Caki2 (cell line): ENCODE measurements around the gene TBC1D32. TPM values are rescaled to one million over a fixed set of nuclear protein-coding genes. Genes with fewer than 3 reads are reported as not detected.
"Not testable (repeated sequence)": the region's sequence is repeated elsewhere in the genome, so short reads cannot be mapped to it uniquely, and the experiment has no call there.

ENCODE experiments used
- DNase-seq: peaks from one replicate; pipeline ENCODE4 v3.0.0-alpha.2; 2015; ENCODE audit warnings: low read depth
- in situ Hi-C: cut with HindIII; loops from 2 replicates; pipeline ENCODE4 v1.10.0; 2016; ENCODE audit warnings: low sequenced_read_pairs, low pct_unique_long_range_greater_than_20kb, mixed read lengths
- total RNA-seq: library from RNA; depleted of rRNA; stranded (reverse); fragments of >200 nt; shearing (Covaris generic); gene quantifications from 2 replicates; pipeline ENCODE4 v1.2.3, GENCODE V29; 2014; ENCODE audit warnings: low replicate concordance

TBC1D32 gene
- total RNA-seq, 1 experiment from 2014 or later: 3.8 TPM

DNA sequence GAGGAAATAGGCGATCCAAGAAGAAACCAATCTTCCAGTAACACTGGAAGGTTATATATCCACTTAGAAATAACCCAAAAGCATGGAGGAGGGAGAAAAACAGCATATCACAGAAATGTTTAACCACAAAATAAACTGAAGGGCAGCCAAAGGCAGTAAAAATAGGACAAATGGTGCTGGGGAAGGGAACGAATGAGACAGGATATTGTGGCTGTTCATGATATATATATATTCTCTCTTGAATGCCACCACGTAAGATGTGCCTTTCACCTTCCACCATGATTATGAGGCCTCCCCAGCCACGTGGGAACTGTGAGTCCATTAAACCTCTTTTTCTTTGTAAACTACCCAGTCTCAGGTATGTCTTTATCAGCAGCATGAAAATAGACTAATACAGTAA lies 162.4 kb downstream of the TBC1D32 start:
- in situ Hi-C loops: no loop called here

GRCh38 chr6:121161886-121162285 lies 172.4 kb downstream of the TBC1D32 start:
- in situ Hi-C loops: no loop called here
- no peak for DNase-seq

More for the DNA sequence above, 162.4 kb downstream of the TBC1D32 start:
- DNase-seq: no peak

DNA sequence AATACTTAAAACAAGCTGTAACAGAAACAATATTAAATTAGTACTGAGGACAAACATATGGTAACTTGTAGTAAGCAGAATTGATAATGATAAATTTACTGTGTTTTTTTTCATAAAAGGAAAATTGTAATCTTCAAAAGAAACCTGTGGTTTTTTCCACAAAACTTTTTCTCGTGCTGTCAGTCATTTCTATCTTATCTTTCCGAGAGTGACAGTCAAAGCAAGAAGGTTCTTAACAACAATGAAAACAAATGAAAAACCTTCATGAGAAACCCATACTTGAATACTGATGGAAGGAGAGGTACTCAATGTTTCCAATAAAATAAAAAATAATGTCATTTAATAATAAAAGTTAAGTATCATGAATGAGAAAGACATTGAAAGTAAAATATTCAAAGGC lies 174.0 kb downstream of the TBC1D32 start:
- no peak for DNase-seq
- in situ Hi-C loops: no loop called here

- in situ Hi-C loops: no loop called here
Measured at GRCh38 chr6:121158891-121159290, 175.4 kb downstream of the TBC1D32 start.

DNA sequence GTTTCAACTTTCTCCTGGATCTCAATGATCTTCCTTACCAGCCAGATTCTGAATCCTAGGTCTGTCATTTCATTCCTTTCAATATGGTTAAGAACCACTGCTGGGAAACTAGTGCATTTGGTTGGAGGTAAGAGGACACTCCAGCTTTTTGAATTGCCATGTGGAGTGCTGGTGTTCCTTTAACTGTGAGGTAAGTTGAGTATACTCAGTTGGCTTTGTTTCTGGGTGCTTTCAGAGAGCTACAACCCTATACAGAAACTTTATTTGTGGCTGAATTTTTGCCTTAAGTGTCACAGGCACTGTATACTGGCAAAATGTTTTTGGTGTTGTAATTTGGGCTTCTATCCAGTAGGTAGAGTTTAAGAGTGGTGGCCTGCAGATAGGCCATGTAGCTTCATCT lies 175.8 kb downstream of the TBC1D32 start:
- in situ Hi-C loops: no loop called here

More at GRCh38 chr6:121158891-121159290, 175.4 kb downstream of the TBC1D32 start:
- DNase-seq: no peak

GRCh38 chr6:121157906-121158305 lies 176.4 kb downstream of the TBC1D32 start:
- DNase-seq: no peak
- in situ Hi-C loops: no loop called here

More for the DNA sequence above, 175.8 kb downstream of the TBC1D32 start:
- DNase-seq: no peak

DNA sequence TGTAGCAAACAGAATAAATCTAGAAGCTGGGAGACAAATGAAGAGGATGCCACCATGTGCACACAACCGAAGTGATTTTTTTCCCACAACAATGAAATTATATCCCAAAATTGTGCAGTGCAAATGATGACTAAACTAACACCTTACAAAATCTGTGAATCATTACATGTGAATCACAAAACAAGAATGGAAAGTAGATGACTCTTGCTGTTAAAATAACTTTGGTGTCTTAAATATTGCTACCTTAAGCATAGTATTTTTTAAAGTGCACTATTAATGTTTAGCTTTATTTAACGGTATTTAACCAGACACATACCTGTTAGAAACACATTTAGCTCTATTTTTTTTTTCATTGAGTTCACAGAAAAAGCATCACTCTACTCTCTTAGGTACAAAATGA lies 190.8 kb downstream of the TBC1D32 start:
- in situ Hi-C loops: no loop called here
- peak; percentile 17 for DNase-seq

- in situ Hi-C loops: no loop called here
Measured at GRCh38 chr6:121142093-121142492, 192.2 kb downstream of the TBC1D32 start.

GRCh38 chr6:121135425-121135824 lies 198.9 kb downstream of the TBC1D32 start:
- DNase-seq: no peak
- in situ Hi-C loops: no loop called here

More at GRCh38 chr6:121142093-121142492, 192.2 kb downstream of the TBC1D32 start:
- DNase-seq: peak; percentile 8

- DNase-seq: no peak
- in situ Hi-C loops: no loop called here
Measured at GRCh38 chr6:121134922-121135321, 199.4 kb downstream of the TBC1D32 start.

DNA sequence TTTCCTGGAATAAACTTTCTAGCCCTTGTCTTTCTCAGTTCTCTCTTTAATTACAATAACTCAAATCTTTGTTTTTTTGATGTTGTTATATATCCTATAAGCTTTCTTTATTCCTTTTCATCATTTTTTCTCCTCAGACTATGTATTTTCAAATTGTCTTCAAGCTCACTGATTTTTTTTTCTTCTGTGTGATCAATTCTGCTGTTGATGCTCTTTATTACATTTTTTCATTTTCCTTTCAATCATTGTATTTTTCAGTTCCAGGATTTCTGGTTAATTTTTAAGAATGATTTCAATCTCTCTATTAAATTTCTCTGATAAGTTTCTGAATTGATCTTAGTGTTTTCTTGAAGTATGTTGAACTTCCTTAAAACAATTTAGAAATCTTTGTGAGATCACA lies 209.7 kb downstream of the TBC1D32 start:
- DNase-seq: no peak
- in situ Hi-C loops: no loop called here

DNA sequence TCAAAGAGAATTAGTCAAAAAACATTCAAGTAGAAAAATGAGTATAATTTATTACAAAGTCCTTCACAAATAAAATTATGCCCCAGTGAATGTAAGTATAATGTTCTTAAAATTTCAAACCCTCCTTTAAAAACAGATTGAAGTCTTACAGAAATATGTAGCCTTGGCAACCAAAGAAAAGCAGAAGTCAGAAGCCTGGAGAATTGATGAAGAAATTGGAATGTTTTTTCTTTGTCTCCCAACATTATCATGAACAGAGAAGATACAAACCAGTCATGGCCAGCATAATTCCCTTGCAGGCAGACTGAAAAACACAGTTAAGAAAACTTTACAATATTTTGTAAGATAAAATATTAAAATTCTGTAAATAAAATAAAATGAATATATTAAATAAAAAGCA lies 221.9 kb downstream of the TBC1D32 start:
- in situ Hi-C loops: no loop called here
- DNase-seq: no peak

GRCh38 chr6:121110733-121111132 lies 223.5 kb downstream of the TBC1D32 start:
- in situ Hi-C loops: no loop called here
- DNase-seq: no peak

DNA sequence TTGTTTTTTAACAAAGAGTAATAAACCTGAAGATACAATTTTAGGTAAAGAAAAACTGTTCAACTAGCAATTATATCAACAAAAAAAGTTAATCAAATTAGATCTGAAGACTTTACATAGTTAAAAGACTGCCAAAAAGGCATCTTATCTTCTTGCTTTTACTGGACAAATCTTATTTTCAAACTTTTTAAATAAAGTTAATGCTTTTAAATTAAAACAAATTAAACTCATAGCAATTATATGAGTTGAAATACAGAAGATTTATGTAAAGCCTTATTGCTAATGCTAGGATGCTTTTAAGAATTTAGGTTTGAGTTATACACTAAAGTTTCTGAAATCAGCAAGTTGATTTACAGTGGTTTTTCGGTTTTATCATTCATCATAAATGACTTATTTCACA lies 227.3 kb downstream of the TBC1D32 start:
- no peak for DNase-seq
- in situ Hi-C loops: no loop called here

DNA sequence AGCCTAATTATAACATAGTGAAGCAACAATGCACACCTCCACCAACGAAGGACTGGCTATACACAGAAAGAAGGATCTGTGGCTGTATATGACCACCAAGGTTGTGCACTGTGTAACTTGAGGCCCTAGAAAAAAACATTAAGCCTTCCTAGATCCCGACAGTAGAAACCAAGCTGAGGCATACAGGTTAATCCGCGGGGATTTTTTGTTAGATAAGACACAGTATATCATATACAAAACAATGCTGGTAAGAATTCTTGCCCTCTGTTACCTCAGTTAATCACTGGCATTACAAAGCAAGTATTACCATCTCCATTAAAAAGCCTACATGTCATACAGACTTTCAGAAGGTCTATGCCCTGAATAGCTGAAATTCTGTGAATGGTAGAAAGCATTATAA lies 228.8 kb downstream of the TBC1D32 start:
- in situ Hi-C loops: no loop called here
- DNase-seq: no peak

- in situ Hi-C loops: no loop called here
- DNase-seq: no peak
Measured at GRCh38 chr6:121093928-121094327, 240.4 kb downstream of the TBC1D32 start.

DNA sequence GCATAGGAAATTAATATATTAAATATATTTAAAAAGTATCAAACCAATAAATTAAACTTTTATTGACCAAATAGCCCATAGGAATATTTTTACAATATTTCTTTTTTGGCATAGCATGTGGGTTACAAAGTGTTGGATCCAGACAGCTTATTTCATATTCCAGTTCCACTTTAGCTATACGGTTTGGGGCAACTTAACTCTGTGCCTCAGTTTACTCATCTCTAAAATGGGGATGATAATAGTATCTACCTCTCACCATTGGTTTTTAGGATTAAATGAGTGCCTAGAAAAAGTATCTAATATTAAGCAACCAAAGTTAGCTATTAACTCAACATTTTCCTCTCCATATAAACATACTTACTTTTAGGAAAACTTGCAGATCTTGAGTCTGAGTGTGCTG lies 243.8 kb downstream of the TBC1D32 start:
- in situ Hi-C loops: no loop called here
- DNase-seq: no peak

- DNase-seq: no peak
- in situ Hi-C loops: no loop called here
Measured at GRCh38 chr6:121086876-121087275, 247.4 kb downstream of the TBC1D32 start.

- in situ Hi-C loops: no loop called here
Measured at GRCh38 chr6:121076119-121076518, 258.2 kb downstream of the TBC1D32 start.

GRCh38 chr6:121068749-121069148 lies 265.5 kb downstream of the TBC1D32 start:
- in situ Hi-C loops, DNase-seq: not testable (repeated sequence)

More at GRCh38 chr6:121076119-121076518, 258.2 kb downstream of the TBC1D32 start:
- DNase-seq: no peak

DNA sequence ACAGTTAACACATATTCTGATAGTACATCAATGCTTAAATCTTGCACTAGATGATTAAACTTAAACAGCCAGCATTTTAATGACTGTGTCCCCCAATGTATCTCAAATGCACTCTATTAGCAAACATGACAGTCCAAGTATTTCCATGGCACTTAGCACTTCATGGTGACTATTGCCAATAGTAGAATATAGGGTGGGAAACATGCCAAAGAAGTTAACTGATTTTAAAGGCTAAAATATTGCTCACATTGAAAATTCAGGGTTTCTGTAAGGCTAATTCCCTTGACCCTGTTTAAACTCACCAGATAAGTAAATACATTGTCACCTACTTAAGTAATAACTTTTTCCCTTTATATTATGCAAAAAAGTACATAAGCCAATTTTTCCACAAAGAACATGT lies 266.9 kb downstream of the TBC1D32 start:
- in situ Hi-C loops: no loop called here
- no peak for DNase-seq
